Measurements from ENCODE around the gene PKIG.

The PKIG gene

DNA sequence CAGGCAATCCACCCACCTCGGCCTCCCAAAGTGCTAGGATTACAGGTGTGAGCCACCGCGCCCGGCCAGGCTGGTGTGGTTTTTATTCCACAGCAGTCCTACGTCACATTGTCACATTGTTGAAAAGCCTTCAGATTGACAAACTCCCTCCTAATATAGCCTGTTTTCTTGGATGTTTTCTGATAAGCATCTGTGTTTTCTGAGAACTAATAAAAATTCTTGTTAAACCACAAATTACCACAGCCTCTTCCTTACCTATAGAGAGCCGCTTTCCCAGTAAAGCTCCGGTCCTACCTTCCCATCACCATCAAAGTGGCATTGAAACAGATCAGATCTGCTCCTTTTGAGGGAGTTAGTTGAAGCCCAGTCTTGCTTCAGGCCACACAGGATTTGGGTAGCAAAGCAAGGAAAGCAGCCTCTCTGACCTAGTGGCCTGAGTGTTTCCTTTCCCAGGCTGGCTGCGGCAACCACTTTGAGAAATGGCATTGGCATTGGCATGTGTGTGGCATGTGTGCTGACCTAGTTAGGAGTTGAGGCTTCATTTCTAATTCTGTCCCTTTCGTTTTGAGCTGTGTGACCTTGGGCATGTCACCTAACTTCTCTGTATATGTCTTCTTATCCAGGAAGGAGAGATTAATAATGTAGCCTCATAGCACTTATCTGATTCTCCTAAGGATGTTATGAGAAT, 1.7 kb upstream of the PKIG start:
- H3K27me3 ChIP-seq (ENCODE audit: insufficient read depth, low read length, poor library complexity, severe bottlenecking): no peaks in the 10 kb centered on the region
- no peaks in the 10 kb centered on the region for H3F3A ChIP-seq (ENCODE audit: low read depth)
- no peak overlapping the region for H3K4me2 ChIP-seq (ENCODE audit: low read depth, low read length, poor library complexity, severe bottlenecking)
- H3K36me3 ChIP-seq (ENCODE audit: insufficient read depth, low read length): no peaks in the 10 kb centered on the region
- H2AFZ ChIP-seq (ENCODE audit: low read length): no peak overlapping the region
- peaks cover 71% of the 10 kb centered on the region for H3K4me1 ChIP-seq (ENCODE audit: insufficient read depth, low read length, poor library complexity, severe bottlenecking)
- TF ChIP-seq, protein P1, sequence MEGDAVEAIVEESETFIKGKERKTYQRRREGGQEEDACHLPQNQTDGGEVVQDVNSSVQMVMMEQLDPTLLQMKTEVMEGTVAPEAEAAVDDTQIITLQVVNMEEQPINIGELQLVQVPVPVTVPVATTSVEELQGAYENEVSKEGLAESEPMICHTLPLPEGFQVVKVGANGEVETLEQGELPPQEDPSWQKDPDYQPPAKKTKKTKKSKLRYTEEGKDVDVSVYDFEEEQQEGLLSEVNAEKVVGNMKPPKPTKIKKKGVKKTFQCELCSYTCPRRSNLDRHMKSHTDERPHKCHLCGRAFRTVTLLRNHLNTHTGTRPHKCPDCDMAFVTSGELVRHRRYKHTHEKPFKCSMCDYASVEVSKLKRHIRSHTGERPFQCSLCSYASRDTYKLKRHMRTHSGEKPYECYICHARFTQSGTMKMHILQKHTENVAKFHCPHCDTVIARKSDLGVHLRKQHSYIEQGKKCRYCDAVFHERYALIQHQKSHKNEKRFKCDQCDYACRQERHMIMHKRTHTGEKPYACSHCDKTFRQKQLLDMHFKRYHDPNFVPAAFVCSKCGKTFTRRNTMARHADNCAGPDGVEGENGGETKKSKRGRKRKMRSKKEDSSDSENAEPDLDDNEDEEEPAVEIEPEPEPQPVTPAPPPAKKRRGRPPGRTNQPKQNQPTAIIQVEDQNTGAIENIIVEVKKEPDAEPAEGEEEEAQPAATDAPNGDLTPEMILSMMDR (conservative IDR thresholded peaks at IDR 0.05; ENCODE audit: low read length): no peak
- TF ChIP-seq EZH2phosphoT487 (IDR thresholded peaks at IDR 0.05; ENCODE audit: borderline replicate concordance): no peak
- no peaks in the 10 kb centered on the region for H4K20me1 ChIP-seq (ENCODE audit: insufficient read depth, low read length, poor library complexity, severe bottlenecking)
- H3K9me2 ChIP-seq (replicated peaks; ENCODE audit: low read depth, low read length): no peaks in the 10 kb centered on the region
- no peak overlapping the region for H3K9ac ChIP-seq (ENCODE audit: low read depth, low read length, poor library complexity, severe bottlenecking)
- no peak overlapping the region for H3K4me3 ChIP-seq (ENCODE audit: low read length, poor library complexity, severe bottlenecking)
- no peaks in the 10 kb centered on the region for H3K9me3 ChIP-seq (ENCODE audit: insufficient read depth, low read depth, low read length)
- no peaks in the 10 kb centered on the region for H3K79me2 ChIP-seq (ENCODE audit: insufficient read depth, low read length)

DNA sequence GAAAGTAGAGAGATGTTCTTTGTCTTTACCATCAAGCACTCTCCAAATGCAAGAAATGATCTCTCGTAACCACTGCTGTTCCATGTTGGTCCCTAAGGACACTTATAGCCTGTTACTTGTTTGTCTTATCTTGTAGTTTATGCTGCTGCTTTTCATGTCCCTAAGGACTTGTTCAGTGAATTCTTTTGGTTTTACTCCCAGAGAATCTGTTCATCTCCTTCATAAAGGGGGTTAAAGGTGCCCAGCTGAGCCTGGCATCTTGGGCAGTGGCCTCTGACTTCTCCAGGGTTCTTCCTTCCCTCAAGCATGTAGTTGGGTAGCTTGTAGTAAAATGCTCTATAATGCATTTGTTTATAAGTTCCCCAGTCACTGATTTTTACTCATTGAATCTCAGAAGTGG, 864 bp upstream of the PKIG start:
- no peaks in the 10 kb centered on the region for H3K36me3 ChIP-seq (ENCODE audit: insufficient read depth, low read length)
- H3K9ac ChIP-seq (ENCODE audit: low read depth, low read length, poor library complexity, severe bottlenecking): no peak overlapping the region
- TF ChIP-seq, protein P1 (conservative IDR thresholded peaks at IDR 0.05; ENCODE audit: low read length): no peak
- TF ChIP-seq EZH2phosphoT487 (IDR thresholded peaks at IDR 0.05; ENCODE audit: borderline replicate concordance): no peak
- no peak overlapping the region for H2AFZ ChIP-seq (ENCODE audit: low read length)
- peaks cover 72% of the 10 kb centered on the region for H3K4me1 ChIP-seq (ENCODE audit: insufficient read depth, low read length, poor library complexity, severe bottlenecking)
- no peaks in the 10 kb centered on the region for H3K79me2 ChIP-seq (ENCODE audit: insufficient read depth, low read length)
- no peaks in the 10 kb centered on the region for H4K20me1 ChIP-seq (ENCODE audit: insufficient read depth, low read length, poor library complexity, severe bottlenecking)
- no peaks in the 10 kb centered on the region for H3F3A ChIP-seq (ENCODE audit: low read depth)
- H3K4me2 ChIP-seq (ENCODE audit: low read depth, low read length, poor library complexity, severe bottlenecking): no peak overlapping the region
- H3K4me3 ChIP-seq (ENCODE audit: low read length, poor library complexity, severe bottlenecking): no peak overlapping the region
- no peaks in the 10 kb centered on the region for H3K27me3 ChIP-seq (ENCODE audit: insufficient read depth, low read length, poor library complexity, severe bottlenecking)
- H3K9me2 ChIP-seq (replicated peaks; ENCODE audit: low read depth, low read length): no peaks in the 10 kb centered on the region
- H3K9me3 ChIP-seq (ENCODE audit: insufficient read depth, low read depth, low read length): no peaks in the 10 kb centered on the region

DNA sequence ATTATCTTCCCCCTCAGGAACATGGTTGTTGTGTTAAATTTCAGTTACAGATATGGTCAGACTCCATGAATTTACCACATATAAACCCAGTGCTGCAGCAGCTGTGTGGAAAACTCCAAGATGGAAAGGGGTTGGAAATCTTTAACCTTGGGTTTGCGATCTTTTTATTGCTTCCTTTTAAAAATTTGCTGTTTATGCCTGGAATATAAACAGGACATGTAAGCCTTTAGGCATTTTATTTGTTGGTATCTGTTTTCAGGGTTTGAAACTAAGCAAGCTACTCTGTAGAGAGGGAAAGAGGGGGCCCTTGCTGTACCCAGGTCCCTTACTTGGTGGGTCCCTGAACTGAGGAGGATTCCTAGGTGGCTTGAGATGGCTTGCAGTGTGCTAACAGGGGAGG, 778 bp downstream of the PKIG start:
- TF ChIP-seq, protein P1 (conservative IDR thresholded peaks at IDR 0.05; ENCODE audit: low read length): no peak
- TF ChIP-seq EZH2phosphoT487 (IDR thresholded peaks at IDR 0.05; ENCODE audit: borderline replicate concordance): no peak
- Histone ChIP-seq H3K4me2 (ENCODE audit: low read depth, low read length, poor library complexity, severe bottlenecking) (peak overlapping the region; percentile 3), H3K27me3 (ENCODE audit: insufficient read depth, low read length, poor library complexity, severe bottlenecking) (no peaks in the 10 kb centered on the region), H3F3A (ENCODE audit: low read depth) (no peaks in the 10 kb centered on the region), H3K36me3 (ENCODE audit: insufficient read depth, low read length) (no peaks in the 10 kb centered on the region), H3K4me3 (ENCODE audit: low read length, poor library complexity, severe bottlenecking) (no peak overlapping the region), H3K79me2 (ENCODE audit: insufficient read depth, low read length) (no peaks in the 10 kb centered on the region), H3K4me1 (ENCODE audit: insufficient read depth, low read length, poor library complexity, severe bottlenecking) (peaks cover 64% of the 10 kb centered on the region), H3K9me2 (replicated peaks; ENCODE audit: low read depth, low read length) (no peaks in the 10 kb centered on the region), H4K20me1 (ENCODE audit: insufficient read depth, low read length, poor library complexity, severe bottlenecking) (no peaks in the 10 kb centered on the region), H2AFZ (ENCODE audit: low read length) (no peak overlapping the region), H3K9ac (ENCODE audit: low read depth, low read length, poor library complexity, severe bottlenecking) (no peak overlapping the region), H3K9me3 (ENCODE audit: insufficient read depth, low read depth, low read length) (no peaks in the 10 kb centered on the region)

Measured in Loucy (cell line).